ENCODE measurements around the gene SLC4A8.
"Not testable (repeated sequence)": the region's sequence is repeated elsewhere in the genome, so short reads cannot be mapped to it uniquely, and the experiment has no call there.

SLC4A8 gene

DNA sequence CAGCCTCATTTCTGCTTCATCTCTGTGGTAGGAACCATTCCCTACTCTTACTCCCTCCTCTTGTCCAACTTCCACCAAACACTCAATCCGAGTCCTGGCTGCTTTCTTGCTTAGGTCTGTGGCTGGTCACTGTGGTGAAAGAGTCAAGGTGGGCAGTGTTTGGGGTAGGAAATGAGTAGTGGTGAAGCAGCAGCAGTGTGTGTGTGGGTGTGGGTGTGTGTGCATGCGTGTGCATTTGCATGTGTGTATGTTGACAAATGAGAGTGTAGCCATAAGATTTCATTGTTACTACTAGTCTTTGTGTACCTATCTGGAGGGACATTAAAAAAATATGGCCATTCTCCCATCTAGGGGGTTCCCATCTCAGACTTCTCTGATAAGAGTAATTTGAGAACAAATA is 87.8 kb downstream of the SLC4A8 start:
- H3K9me3 Mint-ChIP-seq: no peaks in the 10 kb centered on the region
- DNase-seq (ENCODE audit: low spot score in 2 of 2): no peak
- peaks cover 2% of the 10 kb centered on the region for H3K36me3 Mint-ChIP-seq (ENCODE audit: insufficient read depth)
- H3K27ac Mint-ChIP-seq (ENCODE audit: low read depth): no peak overlapping the region
- H3K4me1 Mint-ChIP-seq: no peaks in the 10 kb centered on the region
- H3K27me3 Mint-ChIP-seq: no peaks in the 10 kb centered on the region
- ATAC-seq (replicated peaks; ENCODE audit: extremely low read depth, poor library complexity, severe bottlenecking): no peak
- H3K4me3 Mint-ChIP-seq: no peak overlapping the region

DNA sequence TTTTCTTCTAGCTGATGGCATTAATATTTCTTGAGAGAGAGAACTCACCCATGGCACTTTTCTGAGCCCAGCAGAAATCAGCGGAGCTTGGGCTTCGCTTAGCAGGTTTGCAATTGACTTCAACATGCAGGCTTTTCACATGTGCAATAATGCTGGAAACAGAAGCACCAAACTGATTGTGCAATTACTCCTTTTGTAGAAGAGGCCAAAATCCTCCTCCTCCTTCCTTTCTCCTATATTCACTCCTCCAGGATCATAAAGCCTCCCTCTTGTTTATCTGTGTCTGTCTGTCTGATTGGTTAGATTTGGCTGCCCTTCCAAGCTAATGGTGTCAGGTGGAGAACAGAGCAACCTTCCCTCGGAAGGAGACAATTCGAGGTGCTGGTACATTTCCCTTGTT is 90.4 kb downstream of the SLC4A8 start:
- not testable (repeated sequence) for H3K27me3 Mint-ChIP-seq; H3K4me1 Mint-ChIP-seq; H3K9me3 Mint-ChIP-seq; H3K36me3 Mint-ChIP-seq (ENCODE audit: insufficient read depth); H3K27ac Mint-ChIP-seq (ENCODE audit: low read depth); DNase-seq (ENCODE audit: low spot score in 2 of 2); H3K4me3 Mint-ChIP-seq; ATAC-seq (replicated peaks; ENCODE audit: extremely low read depth, poor library complexity, severe bottlenecking)

DNA sequence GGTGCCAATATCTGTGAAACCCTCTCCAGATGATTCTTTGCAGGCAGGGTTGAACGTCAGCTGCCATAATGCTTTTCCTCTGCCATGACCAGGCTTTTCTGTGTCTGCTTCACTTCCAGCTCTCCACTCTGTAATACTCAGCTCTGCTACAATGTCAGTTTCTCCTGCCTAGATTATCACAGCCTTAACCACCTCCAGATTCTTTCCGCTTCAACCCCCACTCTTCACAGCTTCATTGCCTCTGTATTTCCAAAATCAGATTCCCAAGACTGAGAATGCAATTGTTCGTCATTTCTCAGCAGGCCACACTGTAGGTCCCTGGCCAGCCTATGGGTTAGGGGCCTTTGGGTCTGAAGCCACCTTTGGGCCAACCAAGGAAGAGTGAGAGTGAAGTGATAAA is 92.7 kb downstream of the SLC4A8 start:
- no peak overlapping the region for H3K27ac Mint-ChIP-seq (ENCODE audit: low read depth)
- no peaks in the 10 kb centered on the region for H3K4me1 Mint-ChIP-seq
- peaks cover 3% of the 10 kb centered on the region for H3K36me3 Mint-ChIP-seq (ENCODE audit: insufficient read depth)
- DNase-seq (ENCODE audit: low spot score in 2 of 2) (no peak), ATAC-seq (replicated peaks; ENCODE audit: extremely low read depth, poor library complexity, severe bottlenecking) (no peak)
- H3K4me3 Mint-ChIP-seq: no peak overlapping the region
- H3K9me3 Mint-ChIP-seq: no peaks in the 10 kb centered on the region
- no peaks in the 10 kb centered on the region for H3K27me3 Mint-ChIP-seq

DNA sequence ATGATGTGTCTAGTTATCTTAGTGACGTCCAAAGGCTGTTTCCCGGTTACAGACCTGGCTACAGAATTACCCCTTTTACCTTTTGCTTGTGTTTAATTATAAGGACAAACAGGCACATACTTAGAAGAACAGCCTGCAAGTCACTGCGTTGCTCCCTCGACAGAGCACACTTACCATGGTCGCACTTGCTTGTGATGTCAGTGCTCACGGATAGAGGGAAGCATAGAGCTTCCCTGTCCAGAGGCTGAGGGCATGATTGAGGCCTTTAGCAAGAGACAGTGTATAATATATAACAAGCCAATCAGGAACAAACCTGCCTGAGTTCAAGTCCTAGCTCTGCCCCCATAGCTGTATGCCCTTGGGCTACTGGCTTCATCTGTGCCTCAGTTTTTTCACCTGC is 93.2 kb downstream of the SLC4A8 start:
- no peak for DNase-seq (ENCODE audit: low spot score in 2 of 2)
- no peak for ATAC-seq (replicated peaks; ENCODE audit: extremely low read depth, poor library complexity, severe bottlenecking)
- no peak overlapping the region for H3K27ac Mint-ChIP-seq (ENCODE audit: low read depth)
- H3K4me3 Mint-ChIP-seq: no peak overlapping the region
- H3K36me3 Mint-ChIP-seq (ENCODE audit: insufficient read depth): peaks cover 3% of the 10 kb centered on the region
- H3K27me3 Mint-ChIP-seq: no peaks in the 10 kb centered on the region
- H3K9me3 Mint-ChIP-seq: no peaks in the 10 kb centered on the region
- no peaks in the 10 kb centered on the region for H3K4me1 Mint-ChIP-seq

DNA sequence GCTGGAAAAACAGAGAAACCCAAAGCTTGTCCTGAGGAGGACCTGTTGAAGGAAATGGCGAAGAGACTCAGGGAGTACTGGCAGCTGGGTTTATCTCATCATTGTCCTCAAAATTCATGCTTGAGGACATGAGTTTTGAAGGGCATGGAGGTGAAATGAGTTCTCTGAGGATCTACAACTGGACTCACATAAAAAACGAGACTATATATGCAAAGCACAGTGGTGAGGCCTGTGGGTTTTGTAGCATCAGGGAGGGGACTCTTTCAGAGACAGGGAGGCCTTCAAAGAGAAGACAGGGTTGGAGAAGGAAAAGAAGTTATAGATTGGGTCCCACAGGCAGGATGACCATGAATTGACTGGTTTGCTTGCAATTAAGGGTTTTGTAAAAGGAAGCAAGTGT is 95.1 kb downstream of the SLC4A8 start:
- ATAC-seq (replicated peaks; ENCODE audit: extremely low read depth, poor library complexity, severe bottlenecking) (no peak), DNase-seq (ENCODE audit: low spot score in 2 of 2) (no peak)
- Mint-ChIP-seq H3K27me3 (no peaks in the 10 kb centered on the region), H3K36me3 (ENCODE audit: insufficient read depth) (peaks cover 3% of the 10 kb centered on the region), H3K9me3 (no peaks in the 10 kb centered on the region), H3K27ac (ENCODE audit: low read depth) (no peak overlapping the region), H3K4me3 (no peak overlapping the region), H3K4me1 (no peaks in the 10 kb centered on the region)

DNA sequence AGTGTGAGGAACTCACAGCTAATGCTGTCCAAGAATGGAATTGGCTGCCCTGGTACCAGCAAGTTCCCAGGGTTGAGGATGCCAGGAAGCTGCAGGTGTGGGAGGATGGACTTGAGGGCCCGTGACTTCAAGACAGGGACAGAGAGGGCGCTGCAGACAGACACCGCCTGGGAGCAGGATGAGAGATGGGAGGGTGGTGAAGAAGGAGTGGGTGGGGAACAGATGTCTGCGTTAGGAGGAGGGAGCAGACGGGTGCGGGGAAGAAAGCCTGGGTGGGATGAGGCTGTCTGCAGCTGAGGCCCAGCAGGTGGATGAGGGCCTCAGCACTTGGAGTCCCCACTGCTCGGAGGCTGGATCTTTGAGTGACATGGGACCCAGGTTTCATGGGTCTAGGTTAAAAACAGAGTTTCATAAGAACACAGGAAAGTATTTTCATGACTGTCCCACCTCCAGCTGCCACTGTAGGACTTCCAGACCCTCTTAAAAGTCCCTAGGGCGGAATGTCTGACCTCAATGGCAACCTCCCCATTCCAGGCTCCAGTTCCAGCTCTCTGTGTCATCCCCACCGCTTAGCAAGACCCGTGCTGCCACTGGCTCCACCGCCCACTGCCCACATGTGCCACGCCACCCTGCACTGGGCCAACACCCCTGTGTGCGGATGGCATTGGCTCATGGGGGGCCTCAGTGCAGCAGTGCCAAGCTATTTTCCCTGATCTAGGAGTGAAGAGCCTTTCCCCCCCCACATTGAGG is 96.1 kb downstream of the SLC4A8 start:
- no peaks in the 10 kb centered on the region for H3K27me3 Mint-ChIP-seq
- no peaks in the 10 kb centered on the region for H3K9me3 Mint-ChIP-seq
- H3K4me3 Mint-ChIP-seq: no peak overlapping the region
- DNase-seq (ENCODE audit: low spot score in 2 of 2) (no peak), ATAC-seq (replicated peaks; ENCODE audit: extremely low read depth, poor library complexity, severe bottlenecking) (no peak)
- H3K4me1 Mint-ChIP-seq: no peaks in the 10 kb centered on the region
- H3K27ac Mint-ChIP-seq (ENCODE audit: low read depth): no peak overlapping the region
- peaks cover 3% of the 10 kb centered on the region for H3K36me3 Mint-ChIP-seq (ENCODE audit: insufficient read depth)

DNA sequence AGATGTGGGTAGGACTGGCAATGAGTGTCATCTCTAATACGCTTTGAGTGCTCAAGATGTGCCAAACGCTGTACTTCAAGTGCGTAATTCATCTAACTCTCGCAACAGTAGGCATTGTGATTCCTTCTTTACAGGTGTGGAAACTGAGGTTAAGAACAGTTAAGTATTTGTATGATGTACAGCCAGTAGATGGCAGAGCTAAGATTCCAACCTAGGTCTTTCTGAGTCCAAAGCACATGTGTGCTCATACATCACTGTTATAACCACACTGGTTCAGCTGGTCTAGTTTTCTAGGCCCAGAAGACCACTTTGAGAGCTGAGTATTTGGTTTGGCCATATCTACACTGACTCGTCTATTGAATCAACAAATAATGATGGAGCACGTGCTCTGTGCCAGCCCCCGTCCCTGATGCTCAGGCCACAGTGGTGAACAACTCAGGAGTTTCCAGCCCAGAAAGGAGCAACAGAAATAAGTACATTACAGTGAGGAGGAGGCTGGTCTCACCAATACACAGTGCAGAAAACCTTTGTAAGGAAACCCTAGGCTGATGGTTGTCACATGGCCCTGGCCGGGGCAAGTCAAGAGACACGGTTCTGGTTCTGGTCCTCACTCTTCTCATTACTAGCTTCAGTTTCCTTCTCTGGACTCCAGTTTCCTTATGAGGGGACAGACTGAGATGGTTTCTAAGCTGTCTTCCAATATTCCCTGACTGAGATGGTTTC is 97.1 kb downstream of the SLC4A8 start:
- Mint-ChIP-seq H3K4me1 (no peaks in the 10 kb centered on the region), H3K36me3 (ENCODE audit: insufficient read depth) (peaks cover 1% of the 10 kb centered on the region)

DNA sequence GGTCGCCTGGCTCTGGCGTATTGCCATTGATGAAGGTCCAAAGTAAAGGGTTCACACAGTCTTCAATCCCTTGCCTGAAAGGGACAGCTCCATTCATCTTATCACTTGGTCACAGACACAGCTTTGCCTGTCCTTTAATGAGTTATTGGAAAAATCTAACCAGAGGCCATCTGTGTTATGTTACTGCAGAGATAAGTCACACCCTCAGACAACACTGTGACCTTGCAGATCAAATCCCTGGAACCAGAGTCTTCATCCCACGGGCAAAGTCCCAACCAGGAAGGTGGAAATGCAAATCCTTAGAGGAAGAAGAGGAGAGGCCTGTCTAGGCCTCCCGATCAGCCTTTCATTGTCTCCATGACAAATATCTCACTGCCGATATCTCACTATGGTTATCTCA is 98.1 kb downstream of the SLC4A8 start:
- DNase-seq (ENCODE audit: low spot score in 2 of 2): no peak
- Mint-ChIP-seq H3K9me3 (no peaks in the 10 kb centered on the region), H3K27me3 (no peaks in the 10 kb centered on the region)

More for the DNA sequence above, 97.1 kb downstream of the SLC4A8 start:
- ATAC-seq (replicated peaks; ENCODE audit: extremely low read depth, poor library complexity, severe bottlenecking) (no peak), DNase-seq (ENCODE audit: low spot score in 2 of 2) (no peak)
- Mint-ChIP-seq H3K27me3 (no peaks in the 10 kb centered on the region), H3K4me3 (no peak overlapping the region), H3K9me3 (no peaks in the 10 kb centered on the region), H3K27ac (ENCODE audit: low read depth) (no peak overlapping the region)

DNA sequence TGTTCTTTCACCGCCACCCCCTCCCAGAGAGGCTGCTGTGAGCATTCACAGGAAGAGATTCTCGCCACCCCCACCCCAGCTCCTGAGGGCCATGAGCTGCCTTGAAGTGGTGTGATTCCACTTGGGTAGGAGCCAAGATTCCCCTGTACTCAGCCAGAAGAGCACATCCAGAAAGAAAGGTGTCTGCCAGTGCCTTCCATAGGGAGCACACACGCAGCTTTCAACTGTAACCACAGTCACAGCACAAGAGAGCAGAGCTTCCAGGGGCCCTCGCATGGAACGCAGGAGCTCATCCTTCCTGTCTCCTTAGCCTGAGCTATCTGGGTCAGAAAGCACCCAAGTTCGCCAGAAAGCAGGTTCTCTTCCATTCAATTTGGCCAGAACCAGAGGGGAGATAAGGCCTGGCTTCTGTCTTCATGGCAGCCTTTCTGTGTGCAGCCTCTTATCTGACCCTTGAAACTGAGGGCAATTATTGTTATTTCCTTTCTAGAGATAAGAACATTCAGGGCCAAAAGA is 99.8 kb downstream of the SLC4A8 start:
- H3K27ac Mint-ChIP-seq (ENCODE audit: low read depth): no peak overlapping the region
- no peak for ATAC-seq (replicated peaks; ENCODE audit: extremely low read depth, poor library complexity, severe bottlenecking)
- DNase-seq (ENCODE audit: low spot score in 2 of 2): no peak
- no peaks in the 10 kb centered on the region for H3K27me3 Mint-ChIP-seq
- no peaks in the 10 kb centered on the region for H3K9me3 Mint-ChIP-seq
- no peaks in the 10 kb centered on the region for H3K4me1 Mint-ChIP-seq
- H3K36me3 Mint-ChIP-seq (ENCODE audit: insufficient read depth): peaks cover 1% of the 10 kb centered on the region
- H3K4me3 Mint-ChIP-seq: no peak overlapping the region

More for the DNA sequence above, 98.1 kb downstream of the SLC4A8 start:
- Mint-ChIP-seq H3K36me3 (ENCODE audit: insufficient read depth) (peaks cover 1% of the 10 kb centered on the region), H3K4me1 (no peaks in the 10 kb centered on the region), H3K27ac (ENCODE audit: low read depth) (no peak overlapping the region), H3K4me3 (no peak overlapping the region)
- ATAC-seq (replicated peaks; ENCODE audit: extremely low read depth, poor library complexity, severe bottlenecking): no peak

DNA sequence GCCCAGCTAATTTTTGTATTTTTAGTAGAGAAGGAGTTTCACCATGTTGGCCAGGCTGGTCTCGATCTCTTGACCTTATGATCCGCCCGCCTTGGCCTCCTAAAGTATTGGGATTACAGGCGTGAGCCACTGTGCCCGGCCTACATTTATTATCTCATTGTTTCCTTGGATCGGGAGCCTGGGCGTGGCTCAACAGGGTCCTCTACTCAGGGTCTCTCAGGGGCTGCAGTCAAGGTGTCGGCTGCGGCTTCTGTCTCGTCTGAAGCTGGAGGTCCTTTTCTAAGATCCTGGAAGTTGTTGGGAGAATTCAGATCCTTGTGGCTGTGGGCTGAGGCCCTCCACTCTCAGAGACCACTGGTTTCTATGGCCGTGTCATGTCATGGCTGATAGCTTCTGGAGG is 100.9 kb downstream of the SLC4A8 start:
- DNase-seq (ENCODE audit: low spot score in 2 of 2) (no peak), ATAC-seq (replicated peaks; ENCODE audit: extremely low read depth, poor library complexity, severe bottlenecking) (no peak)
- H3K4me1 Mint-ChIP-seq: no peaks in the 10 kb centered on the region
- peaks cover 1% of the 10 kb centered on the region for H3K36me3 Mint-ChIP-seq (ENCODE audit: insufficient read depth)
- H3K27ac Mint-ChIP-seq (ENCODE audit: low read depth): no peak overlapping the region
- H3K27me3 Mint-ChIP-seq: no peaks in the 10 kb centered on the region
- H3K4me3 Mint-ChIP-seq: no peak overlapping the region
- H3K9me3 Mint-ChIP-seq: no peaks in the 10 kb centered on the region

DNA sequence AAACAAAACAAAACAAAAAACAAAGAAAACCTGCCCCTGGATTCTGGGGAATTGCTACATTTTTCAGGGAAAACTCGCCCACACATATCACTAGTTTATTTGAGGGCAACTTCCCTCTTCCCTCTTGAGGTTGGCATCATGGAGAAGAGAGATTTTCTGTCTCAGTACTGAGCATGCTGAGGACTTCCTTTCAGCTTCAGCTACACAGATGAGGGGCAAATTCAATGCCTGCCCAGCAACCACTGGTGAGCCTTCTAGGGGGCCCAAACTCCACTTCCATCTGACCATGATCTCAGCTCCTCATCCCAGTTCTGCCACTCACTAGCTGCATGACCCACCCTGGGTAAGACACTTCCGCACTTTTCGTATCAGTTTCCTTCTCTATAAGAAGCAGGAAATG is 103.3 kb downstream of the SLC4A8 start:
- no peak for DNase-seq (ENCODE audit: low spot score in 2 of 2)
- H3K27me3 Mint-ChIP-seq: peaks cover 15% of the 10 kb centered on the region
- no peak for ATAC-seq (replicated peaks; ENCODE audit: extremely low read depth, poor library complexity, severe bottlenecking)

DNA sequence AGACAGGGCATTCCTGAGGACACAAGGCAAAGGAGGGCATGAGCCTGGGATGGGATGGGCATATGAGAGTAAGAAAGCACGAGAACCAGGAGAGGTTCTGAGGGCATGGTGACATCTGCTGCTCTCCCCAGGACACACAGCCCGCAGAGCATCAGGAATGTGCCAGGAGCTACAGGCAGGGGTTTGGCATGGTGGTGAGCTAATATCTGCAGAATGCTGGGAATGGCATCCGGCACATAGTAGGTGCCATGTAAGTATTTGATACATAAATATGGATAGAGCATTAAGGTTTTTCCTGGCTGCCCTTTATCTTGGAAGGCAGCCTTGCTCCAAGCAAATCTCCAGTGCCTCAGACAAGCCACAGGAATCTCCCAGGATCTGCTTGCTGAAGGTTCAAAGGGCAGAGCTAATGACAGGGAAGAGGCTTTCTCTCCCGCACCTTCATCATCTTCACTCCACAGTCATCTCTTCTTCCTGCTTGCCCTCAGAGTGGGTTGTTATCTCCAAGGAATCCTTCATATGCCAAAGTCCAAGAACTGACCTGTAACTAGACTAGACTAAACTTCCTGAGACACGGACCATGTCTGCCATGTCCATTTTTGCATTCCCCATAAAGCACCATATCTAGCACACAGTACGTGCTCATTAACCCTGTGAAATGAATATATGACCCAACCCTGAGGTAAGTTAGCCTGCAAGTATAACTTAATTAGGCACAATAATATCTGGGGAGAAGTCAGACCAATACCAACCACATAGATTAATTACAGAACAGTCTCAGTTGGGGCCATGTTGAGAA is 104.4 kb downstream of the SLC4A8 start:
- no peak for ATAC-seq (replicated peaks; ENCODE audit: extremely low read depth, poor library complexity, severe bottlenecking)
- peaks cover 15% of the 10 kb centered on the region for H3K27me3 Mint-ChIP-seq
- H3K4me1 Mint-ChIP-seq: peaks cover 9% of the 10 kb centered on the region
- no peak overlapping the region for H3K27ac Mint-ChIP-seq (ENCODE audit: low read depth)
- no peak overlapping the region for H3K4me3 Mint-ChIP-seq
- H3K36me3 Mint-ChIP-seq (ENCODE audit: insufficient read depth): no peaks in the 10 kb centered on the region
- no peaks in the 10 kb centered on the region for H3K9me3 Mint-ChIP-seq
- no peak for DNase-seq (ENCODE audit: low spot score in 2 of 2)

More for the DNA sequence above, 103.3 kb downstream of the SLC4A8 start:
- no peaks in the 10 kb centered on the region for H3K9me3 Mint-ChIP-seq
- H3K27ac Mint-ChIP-seq (ENCODE audit: low read depth): no peak overlapping the region
- H3K36me3 Mint-ChIP-seq (ENCODE audit: insufficient read depth): no peaks in the 10 kb centered on the region
- peaks cover 9% of the 10 kb centered on the region for H3K4me1 Mint-ChIP-seq
- H3K4me3 Mint-ChIP-seq: no peak overlapping the region

Measured in central memory CD8-positive, alpha-beta T cell (primary cell).